HT-29 (cell line): ENCODE data around the gene RASGRP3. TPM values are rescaled to one million over a fixed set of nuclear protein-coding genes. Genes with fewer than 3 reads are reported as not detected.
"Not testable (repeated sequence)": the region's sequence is repeated elsewhere in the genome, so short reads cannot be mapped to it uniquely, and the experiment has no call there.

ENCODE experiments used
- DNase-seq: peaks from one replicate; pipeline ENCODE4 v3.0.0-alpha.2; 2015; ENCODE audit warnings: low spot score
- total RNA-seq: library from RNA; depleted of rRNA; stranded (reverse); fragments of >200 nt; shearing (Covaris generic); gene quantifications from 2 replicates; pipeline ENCODE4 v1.2.3, GENCODE V29; 2014; rRNA removed

Gene RASGRP3
- total RNA-seq = 0.41 and 1.3 TPM in 2 replicates

- DNase-seq = no peak
Observed at GRCh38 chr2:33476131-33476792, at the start of gene RASGRP3. Gene RASGRP3, plus strand, starts transcription at chr2:33476649. Its CDS starts 38,488 bp downstream, at chr2:33515137.

- DNase-seq = peak; percentile 41
Observed at GRCh38 chr2:33426666-33427231, 49.7 kb upstream of the RASGRP3 start.

GRCh38 chr2:33430077-33430476 lies 46.4 kb upstream of the RASGRP3 start:
- DNase-seq = no peak

GRCh38 chr2:33430856-33431255 lies 45.6 kb upstream of the RASGRP3 start:
- DNase-seq = no peak

GRCh38 chr2:33432871-33433270 lies 43.6 kb upstream of the RASGRP3 start:
- DNase-seq = no peak

GRCh38 chr2:33433279-33434235 lies 42.9 kb upstream of the RASGRP3 start:
- DNase-seq = no peak

- DNase-seq = no peak
Observed at GRCh38 chr2:33435518-33435917, 40.9 kb upstream of the RASGRP3 start.

- DNase-seq = no peak
Observed at GRCh38 chr2:33436083-33436482, 40.4 kb upstream of the RASGRP3 start.

GRCh38 chr2:33437297-33437696 lies 39.2 kb upstream of the RASGRP3 start:
- no peak for DNase-seq

- DNase-seq = no peak
Observed at GRCh38 chr2:33437815-33438214, 38.6 kb upstream of the RASGRP3 start.

GRCh38 chr2:33441235-33441810 lies 35.1 kb upstream of the RASGRP3 start:
- DNase-seq = peak; percentile 36

GRCh38 chr2:33442052-33442451 lies 34.4 kb upstream of the RASGRP3 start:
- not testable (repeated sequence) for DNase-seq

GRCh38 chr2:33442528-33443079 lies 33.8 kb upstream of the RASGRP3 start:
- no peak for DNase-seq

- no peak for DNase-seq
Observed at GRCh38 chr2:33443274-33443829, 33.1 kb upstream of the RASGRP3 start.

- no peak for DNase-seq
Observed at GRCh38 chr2:33444967-33445366, 31.5 kb upstream of the RASGRP3 start.

GRCh38 chr2:33448220-33448899 lies 28.1 kb upstream of the RASGRP3 start:
- no peak for DNase-seq

- no peak for DNase-seq
Observed at GRCh38 chr2:33451214-33451613, 25.2 kb upstream of the RASGRP3 start.

GRCh38 chr2:33451825-33452224 lies 24.6 kb upstream of the RASGRP3 start:
- no peak for DNase-seq

- no peak for DNase-seq
Observed at GRCh38 chr2:33452545-33452944, 23.9 kb upstream of the RASGRP3 start.

- no peak for DNase-seq
Observed at GRCh38 chr2:33453905-33454479, 22.5 kb upstream of the RASGRP3 start.
